GM12878 (cell line): ENCODE results near the gene CGB5. TPM values are rescaled to one million over a fixed set of nuclear protein-coding genes. Genes with fewer than 3 reads are reported as not detected.

Experiments used
- ATAC-seq: fragments of 200-7000 bp; cut with Tn5 transposase; 3 replicates; pipeline ENCODE4 v1.9.1; 2020; ENCODE audit warnings: mild to moderate bottlenecking, moderate library complexity
- BruUV-seq: library from RNA; stranded (reverse); fragments of 400-500 nt; replicated peaks from 2 replicates; lab custom pipeline; 2021; lab: Mats Ljungman, UMichigan
- CTCF ChIA-PET: fragments of 300-600 bp; sonication (Branson Sonifier 250); formaldehyde crosslinking; extraction: SDS; loops from one replicate; lab custom pipeline; 2021; ENCODE audit warnings: inconsistent platforms; lab: Yijun Ruan, JAX
- POLR2A ChIA-PET: fragments of 350-600 bp; formaldehyde crosslinking; extraction: SDS; loops from one replicate; lab custom pipeline; 2021; ENCODE audit warnings: inconsistent platforms; lab: Charles Lee
- RAD21 ChIA-PET: fragments of 300-600 bp; sonication (Branson Sonifier 250); formaldehyde crosslinking; loops from one replicate; lab custom pipeline; 2023; ENCODE audit warnings: antibody characterized with exemption; ENCODE audit not compliant: unreplicated experiment; lab: Charles Lee
- SMC1A ChIA-PET: fragments of 300-600 bp; sonication (Branson Sonifier 250); formaldehyde crosslinking; loops from one replicate; lab custom pipeline; 2023; ENCODE audit not compliant: unreplicated experiment, uncharacterized antibody; lab: Charles Lee
- DNase-seq: peaks from one replicate; pipeline ENCODE4 v3.0.0-alpha.2; 2011; ENCODE audit warnings: low read depth, low spot score
- FAIRE-seq: peaks from 3 replicates; lab custom pipeline; 2011; peaks lifted over from hg19 to GRCh38; lab: Jason Lieb, UNC
- H2AFZ ChIP-seq: 2 replicates; pipeline ENCODE4 v1.6.0; 2011; ENCODE audit warnings: low read depth, low read length, control low read depth; ENCODE audit not compliant: control insufficient read depth
- H3K27ac ChIP-seq: 2 replicates; pipeline ENCODE4 v1.5.1; 2011; ENCODE audit warnings: control low read depth; ENCODE audit not compliant: control insufficient read depth, insufficient read depth
- H3K27me3 ChIP-seq, 2 experiments: replicated peaks in 1 of 2; 2 replicates each; pipeline versions ENCODE4 v1.6.0 to v1.6.1; 2011; ENCODE audit warnings: low read length in 1 of 2; ENCODE audit not compliant: control insufficient read depth in 2 of 2, insufficient read depth in 2 of 2
- H3K36me3 ChIP-seq, 2 experiments: 2 replicates each; pipeline ENCODE4 v1.5.1; 2011; ENCODE audit warnings: low read length in 1 of 2; ENCODE audit not compliant: control insufficient read depth in 2 of 2, insufficient read depth in 2 of 2
- H3K4me1 ChIP-seq: 2 replicates; pipeline ENCODE4 v1.6.1; 2011; ENCODE audit warnings: mild to moderate bottlenecking, low read length, moderate library complexity, mixed read lengths; ENCODE audit not compliant: control insufficient read depth, insufficient read depth
- H3K4me2 ChIP-seq: 2 replicates; pipeline ENCODE4 v1.6.0; 2011; ENCODE audit warnings: control low read depth; ENCODE audit not compliant: control insufficient read depth, insufficient read depth
- H3K4me3 ChIP-seq: fragments of 200-600 bp; sonication (generic); 2 replicates; pipeline ENCODE4 v1.5.1; 2016
- H3K79me2 ChIP-seq: 2 replicates; pipeline ENCODE4 v1.6.0; 2011; ENCODE audit warnings: low read length; ENCODE audit not compliant: control insufficient read depth, insufficient read depth
- H3K9ac ChIP-seq: 2 replicates; pipeline ENCODE4 v1.8.0; 2011; ENCODE audit warnings: low read length, control low read depth, mixed read lengths; ENCODE audit not compliant: control insufficient read depth, insufficient read depth
- H3K9me3 ChIP-seq: replicated peaks from 3 replicates; pipeline ENCODE4 v1.5.1; 2011; ENCODE audit warnings: mild to moderate bottlenecking, low read length; ENCODE audit not compliant: control insufficient read depth, insufficient read depth
- H4K20me1 ChIP-seq: 2 replicates; pipeline ENCODE4 v1.6.0; 2011; ENCODE audit not compliant: control insufficient read depth, insufficient read depth
- FOXM1 ChIP-seq: IDR thresholded peaks from 2 replicates; pipeline ENCODE4 v1.6.1; 2012; ENCODE audit warnings: low read depth, mild to moderate bottlenecking, inconsistent platforms, low read length, moderate library complexity
- GATAD2B ChIP-seq: fragments of 450-650 bp; conservative IDR thresholded peaks from 2 replicates; pipeline ENCODE4 v1.6.1; 2017; ENCODE audit warnings: low read depth, mild to moderate bottlenecking, moderate library complexity
- KDM1A ChIP-seq: fragments of 200-600 bp; sonication (generic); IDR thresholded peaks from 2 replicates; pipeline ENCODE4 v1.6.1; 2016; ENCODE audit warnings: borderline replicate concordance
- LARP7 ChIP-seq: fragments of 450-650 bp; IDR thresholded peaks from 2 replicates; pipeline ENCODE4 v1.6.1; 2017; ENCODE audit warnings: mild to moderate bottlenecking
- NFIC ChIP-seq: IDR thresholded peaks from 2 replicates; pipeline ENCODE4 v1.6.1; 2012; ENCODE audit warnings: low read depth, mild to moderate bottlenecking, inconsistent platforms, low read length, moderate library complexity
- NFYA ChIP-seq: IDR thresholded peaks from 2 replicates; pipeline ENCODE4 v1.6.1; 2011; ENCODE audit warnings: low read depth, mild to moderate bottlenecking, low read length, improper control_type of control experiment, borderline replicate concordance
- NKRF ChIP-seq: fragments of 450-650 bp; conservative IDR thresholded peaks from 2 replicates; pipeline ENCODE4 v1.6.1; 2017; ENCODE audit warnings: mild to moderate bottlenecking, moderate library complexity
- PML ChIP-seq: IDR thresholded peaks from 2 replicates; pipeline ENCODE4 v1.6.1; 2012; ENCODE audit warnings: low read length, inconsistent platforms
- POLR2A ChIP-seq: IDR thresholded peaks from 2 replicates; pipeline ENCODE4 v1.6.1; 2011; ENCODE audit warnings: low read depth, mild to moderate bottlenecking, low read length
- RCOR1 ChIP-seq: conservative IDR thresholded peaks from 2 replicates; pipeline ENCODE4 v1.6.1; 2012; ENCODE audit warnings: low read depth, low read length, improper control_type of control experiment
- RUNX3 ChIP-seq: IDR thresholded peaks from 2 replicates; pipeline ENCODE4 v1.6.1; 2012; ENCODE audit warnings: low read length, inconsistent platforms
- SMC3 ChIP-seq: IDR thresholded peaks from 2 replicates; pipeline ENCODE4 v1.6.1; 2011; ENCODE audit warnings: low read length, improper control_type of control experiment, borderline replicate concordance
- SUZ12 ChIP-seq: fragments of 200-600 bp; sonication (generic); IDR thresholded peaks from one replicate; pipeline ENCODE4 v1.6.1; 2018; ENCODE audit warnings: antibody characterized with exemption, mild to moderate bottlenecking; ENCODE audit not compliant: unreplicated experiment
- ZBTB40 ChIP-seq: fragments of 450-650 bp; IDR thresholded peaks from 2 replicates; pipeline ENCODE4 v1.6.1; 2016; ENCODE audit warnings: mild to moderate bottlenecking, moderate library complexity, borderline replicate concordance
- ZSCAN29 ChIP-seq: fragments of 450-650 bp; IDR thresholded peaks from 2 replicates; pipeline ENCODE4 v1.6.1; 2017; ENCODE audit warnings: mild to moderate bottlenecking, moderate library complexity
- WGBS: methylation state at CpG from one replicate; pipeline ENCODE4 v1.1.6; 2016; ENCODE audit warnings: low lambda C conversion rate; ENCODE audit not compliant: insufficient replicate concordance, insufficient coverage; ENCODE audit errors: missing lambda C conversion rate; 5-methylcytosine and 5-hydroxymethylcytosine counted together
- in situ Hi-C: fragments of 300-500 bp; cut with MboI; formaldehyde crosslinking; loops from 9 replicates; pipeline ENCODE4 v1.14.3; 2018; ENCODE audit warnings: mixed read lengths
- intact Hi-C: fragments of 100-400 bp; cut with micrococcal nuclease; formaldehyde crosslinking; loops from one replicate; pipeline ENCODE4 v1.14.2; 2022; ENCODE audit not compliant: unreplicated experiment
- polyA plus RNA-seq, 11 experiments: library from polyadenylated mRNA; depleted of rRNA in 4 of 11; unstranded in 6 of 11; stranded (reverse) in 5 of 11; fragments of >200 nt; fragmentation: Nextera tagmentation in 4 of 11; fragmentation: Illumina TruSeq in 1 of 11; extraction: Ambion mirVana in 4 of 11; extraction: Trizol in 1 of 11; gene quantifications; 1 replicate in 1 of 11; 2 replicates in 10 of 11; pipeline versions ENCODE4 v1.2.1 to v1.2.3, GENCODE V29; 2011 to 2016; ENCODE audit warnings: inconsistent platforms in 2 of 11, missing spikeins in 2 of 11, low read depth in 1 of 11
- total RNA-seq, 4 experiments: library from RNA; depleted of rRNA in 3 of 4; stranded (reverse); fragments of >200 nt in 3 of 4; fragmentation: Illumina TruSeq in 1 of 4; extraction: Trizol in 1 of 4; gene quantifications; 2 replicates each; pipeline versions ENCODE4 v1.2.1 to v1.2.3, GENCODE V29; 2013 to 2021

CGB5 gene
- total and polyA plus RNA-seq, 10 of the 15 experiments (the other 5 are each of a cell fraction or from before 2014, with no cell fraction given), result not detected

GRCh38 chr19:49017666-49018351 is 25.8 kb upstream of the CGB5 start:
- Histone ChIP-seq H4K20me1 (no peaks in the 10 kb centered on the region), H2AFZ (no peak overlapping the region), H3K4me1 (peaks cover 15% of the 10 kb centered on the region), H3K9ac (no peak overlapping the region), H3K79me2 (no peaks in the 10 kb centered on the region), H3K36me3 (peaks cover 0 to 6% of the 10 kb centered on the region in 2 experiments; a peak in 2 of 4 replicates), H3K27ac (no peak overlapping the region), H3K27me3 (no peaks in the 10 kb centered on the region), H3K4me2 (peak overlapping the region; percentile 82), H3K4me3 (peak overlapping the region; percentile 58; the same call in 1 of the 2 replicates), H3K9me3 (no peaks in the 10 kb centered on the region)
- RAD21 ChIA-PET, result no interaction called here
- no peak for DNase-seq
- POLR2A ChIA-PET, result no interaction called here
- in situ Hi-C loops, result no loop called here
- peak; percentile 91 for ATAC-seq
- intact Hi-C loops, result no loop called here
- WGBS, result 2% methylated on average over 52 of the region's 62 CpGs
- FAIRE-seq, result no peak
- no TSS peak for BruUV-seq
- CTCF ChIA-PET, result interaction anchor here (0.8 to 3.1 kb wide), 4 partner anchors 20 to 89 kb away, joined by 3 to 14 read pairs (median 4); partner anchors contain the start of genes GYS1 and RUVBL2
- SMC1A ChIA-PET, result no interaction called here
- TF ChIP-seq RCOR1 (no peak), KDM1A (no peak), NKRF (no peak), ZSCAN29 (no peak), ZBTB40 (no peak), SMC3 (no peak), PML (no peak), SUZ12 (no peak), NFYA (no peak), RUNX3 (0 out of 2 replicates have a peak, but pooled peaks have one; percentile 7), POLR2A (no peak), GATAD2B (peak; percentile 53; the same call in 1 of the 2 replicates), FOXM1 (no peak), NFIC (no peak), LARP7 (peak; percentile 64; the same call in 1 of the 2 replicates)
